Neutrophil (primary cell): ENCODE data around the gene TRPM7.

ENCODE experiments used
- H3K27ac ChIP-seq: fragments of 200-600 bp; sonication (generic); 2 replicates; pipeline ENCODE4 v1.5.1; 2016; ENCODE audit warnings: mild to moderate bottlenecking, moderate library complexity
- H3K27me3 ChIP-seq: fragments of 200-600 bp; sonication (generic); 2 replicates; pipeline ENCODE4 v1.6.0; 2016; ENCODE audit warnings: mild to moderate bottlenecking
- H3K36me3 ChIP-seq: fragments of 200-600 bp; sonication (generic); 2 replicates; pipeline ENCODE4 v1.5.1; 2017
- H3K4me1 ChIP-seq, 2 experiments: fragments of 200-600 bp in 1 of 2; sonication (generic) in 1 of 2; 1 replicate in 1 of 2; 2 replicates in 1 of 2; pipeline versions ENCODE4 v1.5.1 to v1.6.1; 2013 to 2016; ENCODE audit warnings: low read depth in 1 of 2, low read length in 1 of 2, mild to moderate bottlenecking in 1 of 2, moderate library complexity in 1 of 2; ENCODE audit not compliant: control insufficient read depth in 1 of 2, insufficient read depth in 1 of 2
- H3K4me3 ChIP-seq, 2 experiments: fragments of 200-600 bp in 1 of 2; sonication (generic) in 1 of 2; 1 replicate in 1 of 2; 2 replicates in 1 of 2; pipeline ENCODE4 v1.5.1; 2013 to 2016; ENCODE audit warnings: low read depth in 1 of 2, low read length in 1 of 2, mild to moderate bottlenecking in 1 of 2, moderate library complexity in 1 of 2
- H3K9me3 ChIP-seq: fragments of 200-600 bp; sonication (generic); 2 replicates; pipeline ENCODE4 v1.5.1; 2016
- TF ChIP-seq, protein P1 (sequence below): fragments of 200-600 bp; sonication (generic); IDR thresholded peaks from 2 replicates; pipeline ENCODE4 v1.5.1; 2016; ENCODE audit warnings: antibody characterized with exemption

The TRPM7 gene, protein sequence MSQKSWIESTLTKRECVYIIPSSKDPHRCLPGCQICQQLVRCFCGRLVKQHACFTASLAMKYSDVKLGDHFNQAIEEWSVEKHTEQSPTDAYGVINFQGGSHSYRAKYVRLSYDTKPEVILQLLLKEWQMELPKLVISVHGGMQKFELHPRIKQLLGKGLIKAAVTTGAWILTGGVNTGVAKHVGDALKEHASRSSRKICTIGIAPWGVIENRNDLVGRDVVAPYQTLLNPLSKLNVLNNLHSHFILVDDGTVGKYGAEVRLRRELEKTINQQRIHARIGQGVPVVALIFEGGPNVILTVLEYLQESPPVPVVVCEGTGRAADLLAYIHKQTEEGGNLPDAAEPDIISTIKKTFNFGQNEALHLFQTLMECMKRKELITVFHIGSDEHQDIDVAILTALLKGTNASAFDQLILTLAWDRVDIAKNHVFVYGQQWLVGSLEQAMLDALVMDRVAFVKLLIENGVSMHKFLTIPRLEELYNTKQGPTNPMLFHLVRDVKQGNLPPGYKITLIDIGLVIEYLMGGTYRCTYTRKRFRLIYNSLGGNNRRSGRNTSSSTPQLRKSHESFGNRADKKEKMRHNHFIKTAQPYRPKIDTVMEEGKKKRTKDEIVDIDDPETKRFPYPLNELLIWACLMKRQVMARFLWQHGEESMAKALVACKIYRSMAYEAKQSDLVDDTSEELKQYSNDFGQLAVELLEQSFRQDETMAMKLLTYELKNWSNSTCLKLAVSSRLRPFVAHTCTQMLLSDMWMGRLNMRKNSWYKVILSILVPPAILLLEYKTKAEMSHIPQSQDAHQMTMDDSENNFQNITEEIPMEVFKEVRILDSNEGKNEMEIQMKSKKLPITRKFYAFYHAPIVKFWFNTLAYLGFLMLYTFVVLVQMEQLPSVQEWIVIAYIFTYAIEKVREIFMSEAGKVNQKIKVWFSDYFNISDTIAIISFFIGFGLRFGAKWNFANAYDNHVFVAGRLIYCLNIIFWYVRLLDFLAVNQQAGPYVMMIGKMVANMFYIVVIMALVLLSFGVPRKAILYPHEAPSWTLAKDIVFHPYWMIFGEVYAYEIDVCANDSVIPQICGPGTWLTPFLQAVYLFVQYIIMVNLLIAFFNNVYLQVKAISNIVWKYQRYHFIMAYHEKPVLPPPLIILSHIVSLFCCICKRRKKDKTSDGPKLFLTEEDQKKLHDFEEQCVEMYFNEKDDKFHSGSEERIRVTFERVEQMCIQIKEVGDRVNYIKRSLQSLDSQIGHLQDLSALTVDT (N-terminal part only)

DNA sequence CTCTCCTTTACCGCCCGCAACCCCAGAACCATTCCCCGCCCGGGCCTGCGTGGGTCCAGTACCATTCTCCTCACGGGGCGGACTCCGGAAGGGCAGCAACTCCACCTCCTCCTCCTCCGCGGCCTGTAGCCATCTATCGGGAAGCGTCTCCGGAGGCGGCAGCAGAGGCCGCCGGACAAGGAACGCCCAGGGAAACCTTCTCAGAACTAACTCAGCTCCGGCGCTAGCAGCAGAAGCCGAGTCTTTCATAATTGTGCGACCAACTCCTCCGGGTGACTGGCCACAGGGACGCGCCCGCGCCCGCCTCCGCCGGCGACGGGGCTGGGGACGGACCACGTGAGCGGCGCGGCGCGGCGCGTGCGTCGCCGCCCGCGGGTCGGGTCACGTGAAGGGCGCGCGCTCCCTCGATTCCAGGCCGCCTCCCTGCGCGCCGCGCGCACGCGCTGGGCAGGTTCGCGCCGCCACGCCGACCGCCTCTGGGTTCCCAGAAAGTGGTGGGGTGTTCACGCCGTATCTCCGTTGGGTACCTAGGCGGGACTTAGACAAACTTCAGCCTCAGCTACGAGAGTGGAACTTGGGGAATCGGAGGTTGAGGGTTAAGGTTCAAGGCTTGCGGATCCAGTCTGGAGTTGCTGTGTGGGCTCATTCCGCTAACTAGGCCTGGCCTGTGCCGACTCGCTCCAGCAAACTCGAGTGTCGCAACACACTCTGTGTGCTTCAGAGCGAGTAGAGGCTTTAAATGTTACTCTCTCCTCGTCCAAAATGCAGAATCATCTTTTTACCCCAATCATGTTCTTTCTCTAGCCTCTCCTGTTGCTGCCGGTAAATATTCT, at the start of gene TRPM7:
Gene TRPM7 (minus strand): TSS at position 329 of the 833 bp plus-strand sequence. CDS start 264 bp downstream, at position 65.
- peak within 1 kb of the TSS; percentile 72 to 96 for H3K4me3 ChIP-seq
- H3K27ac ChIP-seq: peak within 1 kb of the TSS; percentile 89
- H3K36me3 ChIP-seq: no peaks in the 10 kb centered on the region
- TF ChIP-seq, protein P1, sequence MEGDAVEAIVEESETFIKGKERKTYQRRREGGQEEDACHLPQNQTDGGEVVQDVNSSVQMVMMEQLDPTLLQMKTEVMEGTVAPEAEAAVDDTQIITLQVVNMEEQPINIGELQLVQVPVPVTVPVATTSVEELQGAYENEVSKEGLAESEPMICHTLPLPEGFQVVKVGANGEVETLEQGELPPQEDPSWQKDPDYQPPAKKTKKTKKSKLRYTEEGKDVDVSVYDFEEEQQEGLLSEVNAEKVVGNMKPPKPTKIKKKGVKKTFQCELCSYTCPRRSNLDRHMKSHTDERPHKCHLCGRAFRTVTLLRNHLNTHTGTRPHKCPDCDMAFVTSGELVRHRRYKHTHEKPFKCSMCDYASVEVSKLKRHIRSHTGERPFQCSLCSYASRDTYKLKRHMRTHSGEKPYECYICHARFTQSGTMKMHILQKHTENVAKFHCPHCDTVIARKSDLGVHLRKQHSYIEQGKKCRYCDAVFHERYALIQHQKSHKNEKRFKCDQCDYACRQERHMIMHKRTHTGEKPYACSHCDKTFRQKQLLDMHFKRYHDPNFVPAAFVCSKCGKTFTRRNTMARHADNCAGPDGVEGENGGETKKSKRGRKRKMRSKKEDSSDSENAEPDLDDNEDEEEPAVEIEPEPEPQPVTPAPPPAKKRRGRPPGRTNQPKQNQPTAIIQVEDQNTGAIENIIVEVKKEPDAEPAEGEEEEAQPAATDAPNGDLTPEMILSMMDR: no peak
- H3K9me3 ChIP-seq: no peaks in the 10 kb centered on the region
- peaks cover 15 to 18% of the 10 kb centered on the region in 2 experiments for H3K4me1 ChIP-seq
- no peaks in the 10 kb centered on the region for H3K27me3 ChIP-seq

DNA sequence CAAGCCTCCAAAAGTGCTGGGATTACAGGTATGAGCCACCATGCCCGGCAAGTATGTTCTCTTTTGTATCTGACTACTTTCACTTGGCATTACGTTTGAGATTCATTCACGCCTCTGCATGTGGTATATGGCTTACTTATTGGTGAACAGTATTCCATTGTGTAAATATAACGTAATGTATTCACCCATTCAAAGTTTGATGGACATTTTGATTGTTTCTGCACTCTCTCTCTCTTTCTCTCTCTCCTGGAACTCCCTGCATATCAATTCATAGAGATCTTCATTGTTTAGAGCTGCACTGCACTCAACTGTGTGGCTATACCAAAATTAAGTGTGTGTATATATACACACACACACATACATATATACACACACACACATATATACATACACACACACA, 48.6 kb upstream of the TRPM7 start:
- H3K36me3 ChIP-seq: peaks cover 94% of the 10 kb centered on the region
- no peaks in the 10 kb centered on the region for H3K9me3 ChIP-seq
- H3K27ac ChIP-seq: no peak overlapping the region

DNA sequence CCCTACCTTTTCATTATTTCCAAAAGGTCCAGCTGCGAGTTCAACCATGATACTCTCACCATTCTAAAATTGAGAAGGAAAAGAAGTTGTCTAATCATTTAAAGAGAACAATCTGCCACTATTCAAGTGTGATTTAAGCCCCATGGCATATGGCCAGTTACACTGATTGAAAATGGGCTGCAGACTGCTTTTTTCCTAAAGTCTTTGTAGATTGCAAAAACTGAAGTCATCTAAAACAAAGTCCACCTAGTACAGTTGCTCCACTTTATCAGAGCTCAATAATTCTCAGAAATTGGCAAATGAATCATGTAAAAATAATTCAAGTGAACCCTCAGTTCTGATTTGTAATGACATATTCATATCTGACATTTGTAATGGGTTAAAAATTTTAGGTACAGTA, 39.7 kb upstream of the TRPM7 start:
- H3K27ac ChIP-seq: no peak overlapping the region
- TF ChIP-seq, protein P1: no peak
- no peaks in the 10 kb centered on the region for H3K4me1 ChIP-seq
- no peak overlapping the region for H3K4me3 ChIP-seq
- H3K9me3 ChIP-seq: no peaks in the 10 kb centered on the region
- H3K36me3 ChIP-seq: peaks cover 97% of the 10 kb centered on the region
- H3K27me3 ChIP-seq: no peaks in the 10 kb centered on the region

More for the DNA sequence above, 48.6 kb upstream of the TRPM7 start:
- H3K4me3 ChIP-seq: no peak overlapping the region
- no peaks in the 10 kb centered on the region for H3K4me1 ChIP-seq
- TF ChIP-seq, protein P1: no peak
- no peaks in the 10 kb centered on the region for H3K27me3 ChIP-seq

DNA sequence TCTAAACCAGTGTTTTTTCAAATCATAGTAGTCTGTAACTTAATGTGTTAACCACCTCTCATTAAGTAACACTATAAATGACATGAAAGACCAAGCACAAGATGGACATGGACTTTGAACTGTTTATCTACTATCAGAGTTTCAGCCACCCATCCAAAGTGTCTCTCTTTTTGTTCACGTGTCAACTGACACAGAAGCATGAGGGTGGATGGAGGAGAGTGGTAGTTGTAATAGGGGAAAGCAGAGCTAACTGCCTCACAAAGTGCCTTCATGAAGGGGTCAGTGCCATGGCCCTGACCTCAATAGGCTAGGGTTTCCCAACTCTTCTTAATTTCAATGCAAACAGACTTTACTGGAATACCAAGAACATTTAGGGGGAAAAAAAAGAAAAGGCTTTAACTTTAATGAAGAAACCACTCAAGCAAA, 32.1 kb upstream of the TRPM7 start:
- TF ChIP-seq, protein P1: no peak
- Histone ChIP-seq H3K27ac (no peak overlapping the region), H3K36me3 (peaks cover 75% of the 10 kb centered on the region), H3K4me1 (no peaks in the 10 kb centered on the region), H3K4me3 (no peak overlapping the region), H3K27me3 (no peaks in the 10 kb centered on the region), H3K9me3 (no peaks in the 10 kb centered on the region)
